Glutamatergic neuron (in vitro differentiated cells): ENCODE data around the gene BCOR. TPM values are rescaled to one million over a fixed set of nuclear protein-coding genes. Genes with fewer than 3 reads are reported as not detected.

Source experiments
- DNase-seq: peaks from one replicate; pipeline ENCODE4 v3.0.0; 2022
- H3K27ac Mint-ChIP-seq: one replicate; pipeline ENCODE4 v1.8.0; 2020; ENCODE audit warnings: mild to moderate bottlenecking, mixed read lengths, inconsistent platforms; ENCODE audit not compliant: unreplicated experiment
- H3K27me3 Mint-ChIP-seq: one replicate; pipeline ENCODE4 v1.8.0; 2020; ENCODE audit warnings: mild to moderate bottlenecking, moderate library complexity, mixed read lengths, inconsistent platforms; ENCODE audit not compliant: unreplicated experiment
- H3K36me3 Mint-ChIP-seq: one replicate; pipeline ENCODE4 v1.8.0; 2020; ENCODE audit warnings: mild to moderate bottlenecking, mixed read lengths, inconsistent platforms; ENCODE audit not compliant: unreplicated experiment
- H3K4me1 Mint-ChIP-seq: one replicate; pipeline ENCODE4 v1.8.0; 2020; ENCODE audit warnings: mild to moderate bottlenecking, low read depth, mixed read lengths, inconsistent platforms; ENCODE audit not compliant: unreplicated experiment
- H3K4me3 Mint-ChIP-seq: one replicate; pipeline ENCODE4 v1.8.0; 2020; ENCODE audit warnings: mild to moderate bottlenecking, mixed read lengths, inconsistent platforms; ENCODE audit not compliant: unreplicated experiment
- H3K9me3 Mint-ChIP-seq: one replicate; pipeline ENCODE4 v1.8.0; 2020; ENCODE audit warnings: mild to moderate bottlenecking, moderate library complexity, mixed read lengths, inconsistent platforms; ENCODE audit not compliant: unreplicated experiment
- long read RNA-seq: library from polyadenylated mRNA; unstranded; transcript quantifications from one replicate; pipeline ENCODE4 v2.0.0, GENCODE V29; 2020; ENCODE audit not compliant: unreplicated experiment
- total RNA-seq: library from RNA; stranded (reverse); fragmentation: NEBNext Ultra II Directional; extraction: Animal tissue kit (Norgen Biotek cat#: 25700); gene quantifications from one replicate; pipeline ENCODE4 v1.2.1, GENCODE V29; 2021; ENCODE audit not compliant: unreplicated experiment
- TF ChIP-seq, protein P1 (sequence below): fragments of 200-600 bp; sonication (generic); IDR thresholded peaks from one replicate; pipeline ENCODE4 v1.5.0; 2021; ENCODE audit not compliant: partially characterized antibody, unreplicated experiment

The BCOR gene
- 59.0 TPM for total RNA-seq
- long read RNA-seq, partial matches to known transcripts: 1 of 1 reads
- long read RNA-seq, other reads (novel, unspliced or antisense): 0 of 1 reads

DNA sequence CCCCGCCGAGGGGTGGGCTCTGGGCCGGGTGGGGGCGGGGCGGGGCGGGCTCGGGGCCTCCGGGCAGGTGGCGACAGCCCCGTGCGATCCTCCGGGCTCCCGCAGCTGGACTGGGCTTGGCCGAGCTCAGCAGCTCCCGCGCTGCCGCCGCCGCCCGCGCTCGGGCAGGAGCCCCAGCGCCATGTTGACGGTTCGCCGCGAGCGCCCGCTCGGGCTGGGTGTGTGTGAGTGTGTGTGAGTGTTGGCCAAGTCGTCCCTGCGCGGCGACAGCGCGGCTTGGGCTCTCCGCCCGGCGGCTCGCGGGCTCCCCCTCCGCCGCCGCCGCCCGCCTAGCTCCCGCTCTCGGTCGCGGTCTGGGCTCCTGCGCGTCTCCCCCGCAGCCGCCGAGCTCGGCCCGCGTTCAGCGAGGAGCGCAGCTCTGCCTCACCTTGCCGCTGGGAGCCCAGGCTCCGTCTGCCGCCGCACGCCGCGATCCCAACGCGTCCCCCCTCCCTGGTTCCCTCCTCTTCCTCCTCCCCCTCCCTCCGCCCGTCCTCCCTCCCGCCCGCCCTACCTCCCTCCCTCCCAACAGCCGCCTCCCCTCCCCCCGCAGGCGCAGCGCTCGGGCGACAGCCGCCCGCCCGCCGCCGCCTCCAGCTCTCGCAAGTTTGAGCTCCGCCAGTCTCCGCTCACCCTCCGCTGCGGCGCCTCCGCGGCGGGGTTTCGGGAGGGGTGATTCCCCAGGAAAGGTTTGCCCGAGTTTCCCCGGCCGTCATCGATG, at the start of gene BCOR:
TSS of gene BCOR (minus strand) at position 455 of the 760 bp plus-strand sequence. CDS start 20,029 bp downstream, outside the sequence.
- Mint-ChIP-seq H3K36me3 (no peaks in the 10 kb centered on the region), H3K27ac (peak within 1 kb of the TSS; percentile 79), H3K4me3 (peak within 1 kb of the TSS; percentile 79), H3K4me1 (peaks cover 15% of the 10 kb centered on the region), H3K9me3 (peaks cover 15% of the 10 kb centered on the region), H3K27me3 (peaks cover 10% of the 10 kb centered on the region)
- TF ChIP-seq, protein P1, sequence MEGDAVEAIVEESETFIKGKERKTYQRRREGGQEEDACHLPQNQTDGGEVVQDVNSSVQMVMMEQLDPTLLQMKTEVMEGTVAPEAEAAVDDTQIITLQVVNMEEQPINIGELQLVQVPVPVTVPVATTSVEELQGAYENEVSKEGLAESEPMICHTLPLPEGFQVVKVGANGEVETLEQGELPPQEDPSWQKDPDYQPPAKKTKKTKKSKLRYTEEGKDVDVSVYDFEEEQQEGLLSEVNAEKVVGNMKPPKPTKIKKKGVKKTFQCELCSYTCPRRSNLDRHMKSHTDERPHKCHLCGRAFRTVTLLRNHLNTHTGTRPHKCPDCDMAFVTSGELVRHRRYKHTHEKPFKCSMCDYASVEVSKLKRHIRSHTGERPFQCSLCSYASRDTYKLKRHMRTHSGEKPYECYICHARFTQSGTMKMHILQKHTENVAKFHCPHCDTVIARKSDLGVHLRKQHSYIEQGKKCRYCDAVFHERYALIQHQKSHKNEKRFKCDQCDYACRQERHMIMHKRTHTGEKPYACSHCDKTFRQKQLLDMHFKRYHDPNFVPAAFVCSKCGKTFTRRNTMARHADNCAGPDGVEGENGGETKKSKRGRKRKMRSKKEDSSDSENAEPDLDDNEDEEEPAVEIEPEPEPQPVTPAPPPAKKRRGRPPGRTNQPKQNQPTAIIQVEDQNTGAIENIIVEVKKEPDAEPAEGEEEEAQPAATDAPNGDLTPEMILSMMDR: no peak
- DNase-seq: peak; percentile 75

- H3K27ac Mint-ChIP-seq: no peak overlapping the region
- DNase-seq: peak; percentile 14
- TF ChIP-seq, protein P1: no peak
- peaks cover 3% of the 10 kb centered on the region for H3K9me3 Mint-ChIP-seq
- no peaks in the 10 kb centered on the region for H3K36me3 Mint-ChIP-seq
- peaks cover 8% of the 10 kb centered on the region for H3K27me3 Mint-ChIP-seq
- peaks cover 14% of the 10 kb centered on the region for H3K4me1 Mint-ChIP-seq
- peak overlapping the region; percentile 52 for H3K4me3 Mint-ChIP-seq
Measured at GRCh38 chrX:40147126-40147952, 49.6 kb upstream of the BCOR start.

- Mint-ChIP-seq H3K27ac (no peak overlapping the region), H3K9me3 (peaks cover 4% of the 10 kb centered on the region), H3K4me3 (peak overlapping the region; percentile 52), H3K36me3 (no peaks in the 10 kb centered on the region), H3K27me3 (peaks cover 9% of the 10 kb centered on the region), H3K4me1 (peaks cover 18% of the 10 kb centered on the region)
- TF ChIP-seq, protein P1: no peak
- DNase-seq: peak; percentile 35
Measured at GRCh38 chrX:40146262-40147125, 48.7 kb upstream of the BCOR start.

DNA sequence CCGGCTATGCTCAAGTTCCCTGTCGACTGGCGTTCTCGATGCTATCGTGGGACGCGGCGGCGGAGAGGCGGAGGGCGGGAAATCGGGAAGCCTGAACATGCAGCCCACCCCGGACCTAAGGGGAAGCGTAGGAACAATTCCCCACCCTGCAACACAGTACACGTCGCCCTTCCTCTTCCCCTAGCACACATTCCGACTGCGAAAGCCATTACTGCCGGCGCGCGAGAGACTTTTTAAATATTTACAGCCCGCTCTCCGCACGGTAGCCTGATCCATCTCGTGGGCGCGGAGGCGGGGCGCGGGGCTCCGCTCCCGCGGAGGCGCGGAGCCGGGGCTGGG, 48.1 kb upstream of the BCOR start:
- Mint-ChIP-seq H3K27ac (no peak overlapping the region), H3K4me1 (peaks cover 18% of the 10 kb centered on the region), H3K36me3 (no peaks in the 10 kb centered on the region), H3K9me3 (peaks cover 4% of the 10 kb centered on the region), H3K27me3 (peaks cover 9% of the 10 kb centered on the region), H3K4me3 (peak overlapping the region; percentile 65)
- TF ChIP-seq, protein P1: no peak
- DNase-seq: peak; percentile 14
